Prostate gland (tissue), 2 donors: ENCODE data around the gene RASGRP4.

Experiments used
- CTCF ChIP-seq, 4 experiments: fragments of 200-600 bp in 2 of 4; fragments of 450-650 bp in 2 of 4; sonication (generic) in 2 of 4; IDR thresholded peaks; 1 replicate in 3 of 4; 2 replicates in 1 of 4; pipeline ENCODE4 v1.5.1; 2016 to 2019; ENCODE audit warnings: antibody characterized with exemption in 4 of 4, mild to moderate bottlenecking in 2 of 4, moderate library complexity in 2 of 4
- POLR2A ChIP-seq: fragments of 450-650 bp; IDR thresholded peaks from one replicate; pipeline ENCODE4 v1.6.1; 2016; ENCODE audit warnings: antibody characterized with exemption, mild to moderate bottlenecking

DNA sequence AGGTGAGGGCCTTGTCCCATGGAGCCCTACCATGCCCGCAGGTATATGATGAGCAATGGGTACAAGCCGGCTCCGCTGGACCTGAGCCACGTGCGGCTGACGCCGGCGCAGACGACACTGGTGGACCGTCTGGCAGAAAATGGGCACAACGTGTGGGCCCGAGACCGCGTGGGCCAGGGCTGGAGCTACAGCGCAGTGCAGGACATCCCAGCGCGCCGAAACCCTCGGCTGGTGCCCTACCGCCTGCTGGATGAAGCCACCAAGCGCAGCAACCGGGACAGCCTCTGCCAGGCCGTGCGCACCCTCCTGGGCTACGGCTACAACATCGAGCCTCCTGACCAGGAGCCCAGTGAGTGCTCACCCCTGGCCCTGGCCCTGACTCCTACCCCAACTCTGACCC lies 40.0 kb upstream of the RASGRP4 start:
- TF ChIP-seq CTCF (IDR thresholded peaks at IDR 0.05): no peak
- TF ChIP-seq POLR2A: no peak
